Measurements from ENCODE around the gene PCDH9. TPM values are rescaled to one million over a fixed set of nuclear protein-coding genes. Genes with fewer than 3 reads are reported as not detected.

The PCDH9 gene
- total and polyA plus RNA-seq, 5 experiments from 2014 or later: 0.04 to 1.7 (median 0.35) TPM

- Mint-ChIP-seq H3K36me3 (no peaks in the 10 kb centered on the region), H3K4me1 (no peaks in the 10 kb centered on the region), H3K4me3 (no peak overlapping the region), H3K9me3 (peaks cover 0 to 12% (median 0%) of the 10 kb centered on the region in 9 donors), H3K27ac (no peak overlapping the region), H3K27me3 (no peaks in the 10 kb centered on the region)
- ATAC-seq (no peak), DNase-seq (no peak)
- POLR2A ChIA-PET: no interaction called here
These were observed 767.9 kb downstream of the PCDH9 start for GRCh38 chr13:66462187-66462586.

- Mint-ChIP-seq H3K4me3 (no peak overlapping the region), H3K27ac (no peak overlapping the region), H3K36me3 (no peaks in the 10 kb centered on the region), H3K27me3 (no peaks in the 10 kb centered on the region), H3K9me3 (peaks cover 0 to 8% (median 0%) of the 10 kb centered on the region in 9 donors), H3K4me1 (no peaks in the 10 kb centered on the region)
- ATAC-seq (no peak), DNase-seq (no peak)
- POLR2A ChIA-PET: no interaction called here
These were observed 769.1 kb downstream of the PCDH9 start for GRCh38 chr13:66461021-66461420.

GRCh38 chr13:66459634-66460033, 770.5 kb downstream of the PCDH9 start:
- no peak for ATAC-seq
- Mint-ChIP-seq H3K36me3 (no peaks in the 10 kb centered on the region), H3K4me3 (no peak overlapping the region), H3K27ac (no peak overlapping the region), H3K27me3 (no peaks in the 10 kb centered on the region), H3K4me1 (no peaks in the 10 kb centered on the region), H3K9me3 (peaks cover 0 to 8% (median 0%) of the 10 kb centered on the region in 9 donors)
- POLR2A ChIA-PET: no interaction called here
- no peak for DNase-seq

GRCh38 chr13:66459143-66459542, 771.0 kb downstream of the PCDH9 start:
- Mint-ChIP-seq H3K27me3 (no peaks in the 10 kb centered on the region), H3K4me3 (no peak overlapping the region), H3K4me1 (no peaks in the 10 kb centered on the region), H3K27ac (no peak overlapping the region), H3K36me3 (no peaks in the 10 kb centered on the region), H3K9me3 (peaks cover 0 to 8% (median 0%) of the 10 kb centered on the region in 9 donors)
- POLR2A ChIA-PET: no interaction called here
- DNase-seq (no peak), ATAC-seq (no peak)

GRCh38 chr13:66446413-66446812, 783.7 kb downstream of the PCDH9 start:
- no peak for ATAC-seq
- Mint-ChIP-seq H3K27me3 (no peaks in the 10 kb centered on the region), H3K9me3 (peaks cover 0 to 4% (median 0%) of the 10 kb centered on the region in 9 donors), H3K4me3 (no peak overlapping the region), H3K27ac (no peak overlapping the region), H3K4me1 (no peaks in the 10 kb centered on the region), H3K36me3 (no peaks in the 10 kb centered on the region)
- POLR2A ChIA-PET: no interaction called here
- no peak for DNase-seq

- Mint-ChIP-seq H3K9me3 (no peaks in the 10 kb centered on the region), H3K36me3 (no peaks in the 10 kb centered on the region), H3K4me3 (no peak overlapping the region), H3K27me3 (no peaks in the 10 kb centered on the region), H3K4me1 (no peaks in the 10 kb centered on the region), H3K27ac (no peak overlapping the region)
- no peak for DNase-seq
- POLR2A ChIA-PET: no interaction called here
- ATAC-seq: no peak
These were observed 786.2 kb downstream of the PCDH9 start for GRCh38 chr13:66443926-66444325.

GRCh38 chr13:66440938-66441337, 789.2 kb downstream of the PCDH9 start:
- DNase-seq (no peak), ATAC-seq (no peak)
- Mint-ChIP-seq H3K9me3 (peaks cover 0 to 11% (median 0%) of the 10 kb centered on the region in 9 donors), H3K36me3 (no peaks in the 10 kb centered on the region), H3K27ac (no peak overlapping the region), H3K4me1 (no peaks in the 10 kb centered on the region), H3K27me3 (no peaks in the 10 kb centered on the region), H3K4me3 (no peak overlapping the region)
- POLR2A ChIA-PET: no interaction called here

- ATAC-seq: no peak
- no peaks in the 10 kb centered on the region for H3K36me3 Mint-ChIP-seq
- H3K4me1 Mint-ChIP-seq: no peaks in the 10 kb centered on the region
- no peak overlapping the region for H3K27ac Mint-ChIP-seq
- peaks cover 0 to 4% (median 0%) of the 10 kb centered on the region in 9 donors for H3K9me3 Mint-ChIP-seq
- H3K27me3 Mint-ChIP-seq: no peaks in the 10 kb centered on the region
- no peak overlapping the region for H3K4me3 Mint-ChIP-seq
- POLR2A ChIA-PET: no interaction called here
- DNase-seq: no peak
These were observed 799.4 kb downstream of the PCDH9 start for GRCh38 chr13:66430728-66431127.

GRCh38 chr13:66430269-66430668, 799.9 kb downstream of the PCDH9 start:
- H3K4me3 Mint-ChIP-seq: no peak overlapping the region
- POLR2A ChIA-PET: no interaction called here
- no peak overlapping the region for H3K27ac Mint-ChIP-seq
- no peak for ATAC-seq
- H3K36me3 Mint-ChIP-seq: no peaks in the 10 kb centered on the region
- H3K27me3 Mint-ChIP-seq: no peaks in the 10 kb centered on the region
- no peak for DNase-seq
- no peaks in the 10 kb centered on the region for H3K4me1 Mint-ChIP-seq
- H3K9me3 Mint-ChIP-seq: peaks cover 0 to 4% (median 0%) of the 10 kb centered on the region in 9 donors

GRCh38 chr13:66429156-66429555, 801.0 kb downstream of the PCDH9 start:
- Mint-ChIP-seq H3K27me3 (no peaks in the 10 kb centered on the region), H3K4me1 (no peaks in the 10 kb centered on the region), H3K4me3 (no peak overlapping the region), H3K9me3 (peaks cover 0 to 6% (median 0%) of the 10 kb centered on the region in 9 donors), H3K36me3 (no peaks in the 10 kb centered on the region), H3K27ac (no peak overlapping the region)
- POLR2A ChIA-PET: no interaction called here
- ATAC-seq: no peak
- no peak for DNase-seq

GRCh38 chr13:66427458-66427861, 802.7 kb downstream of the PCDH9 start:
- H3K27me3 Mint-ChIP-seq: no peaks in the 10 kb centered on the region
- H3K4me1 Mint-ChIP-seq: no peaks in the 10 kb centered on the region
- ATAC-seq (no peak), DNase-seq (no peak)
- H3K4me3 Mint-ChIP-seq: no peak overlapping the region
- H3K9me3 Mint-ChIP-seq: peaks cover 0 to 6% (median 0%) of the 10 kb centered on the region in 9 donors
- H3K36me3 Mint-ChIP-seq: no peaks in the 10 kb centered on the region
- POLR2A ChIA-PET: no interaction called here
- H3K27ac Mint-ChIP-seq: no peak overlapping the region

- H3K9me3 Mint-ChIP-seq: peaks cover 0 to 10% (median 6%) of the 10 kb centered on the region in 9 donors
- H3K36me3 Mint-ChIP-seq: no peaks in the 10 kb centered on the region
- no peak overlapping the region for H3K27ac Mint-ChIP-seq
- H3K4me3 Mint-ChIP-seq: no peak overlapping the region
- no peaks in the 10 kb centered on the region for H3K27me3 Mint-ChIP-seq
- POLR2A ChIA-PET: no interaction called here
- peaks cover 0 to 1% (median 0%) of the 10 kb centered on the region in 4 donors for H3K4me1 Mint-ChIP-seq
- DNase-seq (no peak), ATAC-seq (no peak)
These were observed 804.4 kb downstream of the PCDH9 start for GRCh38 chr13:66425741-66426140.

- H3K4me3 Mint-ChIP-seq: no peak overlapping the region
- POLR2A ChIA-PET: no interaction called here
- H3K9me3 Mint-ChIP-seq: peaks cover 0 to 12% (median 4%) of the 10 kb centered on the region in 9 donors
- peaks cover 0 to 1% (median 0%) of the 10 kb centered on the region in 4 donors for H3K4me1 Mint-ChIP-seq
- no peaks in the 10 kb centered on the region for H3K36me3 Mint-ChIP-seq
- H3K27me3 Mint-ChIP-seq: no peaks in the 10 kb centered on the region
- no peak overlapping the region for H3K27ac Mint-ChIP-seq
- DNase-seq (no peak), ATAC-seq (no peak)
These were observed 805.7 kb downstream of the PCDH9 start for GRCh38 chr13:66424422-66424821.

- ATAC-seq (no peak), DNase-seq (no peak)
- H3K27me3 Mint-ChIP-seq: no peaks in the 10 kb centered on the region
- no peaks in the 10 kb centered on the region for H3K36me3 Mint-ChIP-seq
- peaks cover 0 to 11% (median 3%) of the 10 kb centered on the region in 9 donors for H3K9me3 Mint-ChIP-seq
- no peak overlapping the region for H3K27ac Mint-ChIP-seq
- POLR2A ChIA-PET: no interaction called here
- no peaks in the 10 kb centered on the region for H3K4me1 Mint-ChIP-seq
- no peak overlapping the region for H3K4me3 Mint-ChIP-seq
These were observed 814.7 kb downstream of the PCDH9 start for GRCh38 chr13:66415444-66415843.

All from naive thymus-derived CD8-positive, alpha-beta T cell (primary cell).